Liver (tissue), 9 donors: ENCODE data around the gene OGFOD1. TPM values are rescaled to one million over a fixed set of nuclear protein-coding genes. Genes with fewer than 3 reads are reported as not detected.

Experiments used
- DNase-seq: peaks from one replicate; pipeline ENCODE4 v3.0.0-alpha.2; 2017; ENCODE audit warnings: low spot score
- H3K27ac ChIP-seq, 2 donors: one replicate each; pipeline ENCODE4 v1.7.0; 2013; ENCODE audit warnings: inconsistent platforms in 2 of 2, low read length in 2 of 2, control low read depth in 1 of 2, low read depth in 1 of 2, mild to moderate bottlenecking in 1 of 2
- H3K27me3 ChIP-seq, 4 donors: one replicate each; pipeline versions ENCODE4 v1.6.1 to v1.7.0; 2013; ENCODE audit warnings: low read length in 3 of 4, inconsistent platforms in 1 of 4, mild to moderate bottlenecking in 1 of 4, moderate library complexity in 1 of 4; ENCODE audit not compliant: control insufficient read depth in 4 of 4, insufficient read depth in 4 of 4
- H3K36me3 ChIP-seq, 4 donors: one replicate each; pipeline versions ENCODE4 v1.6.1 to v1.7.0; 2013; ENCODE audit warnings: low read length in 3 of 4, mild to moderate bottlenecking in 3 of 4, low read depth in 1 of 4, moderate library complexity in 1 of 4; ENCODE audit not compliant: control insufficient read depth in 4 of 4, insufficient read depth in 3 of 4
- H3K4me1 ChIP-seq, 4 donors: one replicate each; pipeline versions ENCODE4 v1.6.1 to v1.7.0; 2013; ENCODE audit warnings: low read length in 3 of 4, mild to moderate bottlenecking in 3 of 4, moderate library complexity in 1 of 4; ENCODE audit not compliant: control insufficient read depth in 4 of 4, insufficient read depth in 4 of 4
- H3K4me3 ChIP-seq, 3 donors: one replicate each; pipeline versions ENCODE4 v1.6.1 to v1.7.0; 2013; ENCODE audit warnings: low read length in 3 of 3, control low read depth in 1 of 3, low read depth in 1 of 3, mild to moderate bottlenecking in 1 of 3
- H3K9ac ChIP-seq, 2 donors: one replicate each; pipeline ENCODE4 v1.7.0; 2013; ENCODE audit warnings: low read length in 2 of 2, mild to moderate bottlenecking in 2 of 2, moderate library complexity in 2 of 2, control low read depth in 1 of 2, low read depth in 1 of 2
- H3K9me3 ChIP-seq, 4 donors: one replicate each; pipeline versions ENCODE4 v1.6.1 to v1.7.0; 2013; ENCODE audit warnings: low read length in 3 of 4; ENCODE audit not compliant: control insufficient read depth in 4 of 4
- RAD21 ChIP-seq, 2 donors: IDR thresholded peaks; 2 replicates each; pipeline ENCODE4 v1.6.1; 2016; ENCODE audit warnings: antibody characterized with exemption in 2 of 2, mild to moderate bottlenecking in 2 of 2
- TAF1 ChIP-seq: conservative IDR thresholded peaks from 2 replicates; pipeline ENCODE4 v1.6.1; 2016; ENCODE audit warnings: antibody characterized with exemption, mild to moderate bottlenecking
- YY1 ChIP-seq: IDR thresholded peaks from 2 replicates; pipeline ENCODE4 v1.6.1; 2016; ENCODE audit warnings: antibody characterized with exemption, mild to moderate bottlenecking
- ZBTB33 ChIP-seq: IDR thresholded peaks from 2 replicates; pipeline ENCODE4 v1.6.1; 2016; ENCODE audit warnings: antibody characterized with exemption
- WGBS: extraction: QIAGEN DNeasy Blood & Tissue Kit; methylation state at CpG from one replicate; pipeline ENCODE4 v1.1.7; 2013; 5-methylcytosine and 5-hydroxymethylcytosine counted together
- polyA plus RNA-seq, 2 donors: library from polyadenylated mRNA; stranded (reverse) in 1 of 2; unstranded in 1 of 2; fragments of 200-250 nt in 1 of 2; fragments of >200 nt in 1 of 2; fragmentation: Nextera tagmentation in 1 of 2; extraction: Ambion mirVana in 1 of 2; gene quantifications; one replicate each; pipeline versions ENCODE4 v1.2.1 to v1.2.3, GENCODE V29; 2013 to 2015
- total RNA-seq, 2 donors: library from RNA; depleted of rRNA; stranded (reverse); fragments of >200 nt; gene quantifications; one replicate each; pipeline ENCODE4 v1.2.3, GENCODE V29; 2014
- TF ChIP-seq, protein P1 (sequence below): fragments of 150-350 bp; IDR thresholded peaks from 2 replicates; pipeline ENCODE4 v1.5.1; 2017; ENCODE audit warnings: improper control_type of control experiment, low read depth, low read length; ENCODE audit not compliant: missing input control
- donor health status: healthy.
- donor health status: healthy.
- donor health status: healthy.
- donor health status: healthy.
- donor health status: healthy.

The OGFOD1 gene
- total and polyA plus RNA-seq, 4 donors: 15.5 to 40.2 (median 21.2) TPM

DNA sequence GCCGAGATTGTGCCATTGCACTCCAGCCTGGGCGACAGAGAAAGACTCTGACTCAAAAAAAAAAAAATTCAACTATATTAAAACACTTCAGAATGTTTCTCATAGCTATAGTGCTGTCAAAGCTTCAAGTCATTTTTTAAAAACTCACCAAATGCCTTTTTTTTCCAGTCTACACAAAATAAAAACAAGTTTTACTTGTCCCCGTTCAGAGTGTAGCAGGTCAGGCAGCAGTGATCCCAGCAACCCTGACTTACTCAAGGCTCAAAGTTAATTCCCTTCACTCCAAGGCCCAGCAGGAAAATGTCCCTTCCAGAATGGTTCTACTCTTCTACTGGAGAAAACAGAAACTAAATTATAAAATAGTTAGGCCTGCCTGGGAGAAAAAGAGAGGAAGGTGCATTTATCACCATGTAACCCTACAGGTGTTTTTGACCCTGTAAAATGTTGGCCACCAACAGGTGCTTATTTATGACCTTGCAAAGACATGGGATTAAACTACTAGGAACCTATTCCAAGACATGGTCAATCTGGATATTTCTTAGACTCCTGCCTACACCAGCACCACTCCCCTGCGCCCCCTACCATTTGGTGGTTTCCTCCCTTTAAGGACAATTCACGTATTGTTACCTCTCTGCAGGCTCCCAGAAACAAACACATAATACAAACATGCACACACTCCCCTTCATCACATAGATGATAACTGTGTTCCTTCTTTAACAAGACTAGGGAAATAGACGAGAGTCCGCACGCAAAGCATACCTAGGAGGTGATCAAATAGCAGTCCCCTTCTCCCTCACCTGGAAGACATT, 31.4 kb upstream of the OGFOD1 start:
- Histone ChIP-seq H3K9ac (no peak overlapping the region), H3K27ac (no peak overlapping the region), H3K4me1 (peaks cover 13 to 30% (median 18%) of the 10 kb centered on the region in 4 donors), H3K27me3 (no peaks in the 10 kb centered on the region), H3K9me3 (no peaks in the 10 kb centered on the region), H3K4me3 (no peak overlapping the region), H3K36me3 (peaks cover 0 to 2% (median 0%) of the 10 kb centered on the region in 4 donors)
- TF ChIP-seq YY1: no peak
- no peak for DNase-seq
- WGBS: 92% methylated on average over 8 of the region's 8 CpGs

GRCh38 chr16:56420613-56421012, 30.7 kb upstream of the OGFOD1 start:
- DNase-seq: no peak
- Histone ChIP-seq H3K4me3 (no peak overlapping the region), H3K9ac (no peak overlapping the region), H3K36me3 (peaks cover 0 to 2% (median 0%) of the 10 kb centered on the region in 4 donors), H3K4me1 (peaks cover 13 to 30% (median 18%) of the 10 kb centered on the region in 4 donors), H3K27ac (no peak overlapping the region), H3K9me3 (no peaks in the 10 kb centered on the region), H3K27me3 (no peaks in the 10 kb centered on the region)
- no peak for TF ChIP-seq YY1
- TF ChIP-seq ZBTB33: no peak
- no peak for TF ChIP-seq RAD21 (IDR thresholded peaks at IDR 0.05)

DNA sequence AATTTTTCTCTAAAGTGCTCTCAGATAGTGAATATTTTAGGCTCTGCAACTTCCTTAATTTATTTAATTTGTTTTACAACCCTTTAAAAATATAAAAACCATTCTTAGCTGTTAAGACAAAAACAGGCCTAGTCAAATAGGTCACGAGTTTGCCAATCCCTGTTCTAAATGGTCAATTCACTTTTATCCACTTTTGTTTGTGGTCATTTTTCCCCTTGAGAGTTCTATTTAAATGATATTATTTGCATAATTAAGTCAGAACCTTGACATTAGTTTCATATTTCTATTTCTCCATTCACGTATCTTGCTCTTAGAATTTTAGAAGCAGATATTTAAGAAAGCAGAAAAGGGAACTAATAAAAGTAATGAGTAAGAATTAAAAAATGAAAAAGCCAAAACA, 30.0 kb upstream of the OGFOD1 start:
- Histone ChIP-seq H3K4me3 (no peak overlapping the region), H3K9me3 (no peaks in the 10 kb centered on the region), H3K36me3 (peaks cover 0 to 2% (median 0%) of the 10 kb centered on the region in 4 donors), H3K27ac (no peak overlapping the region), H3K4me1 (peaks cover 13 to 27% (median 18%) of the 10 kb centered on the region in 4 donors), H3K9ac (no peak overlapping the region), H3K27me3 (no peaks in the 10 kb centered on the region)
- TF ChIP-seq, protein P1, sequence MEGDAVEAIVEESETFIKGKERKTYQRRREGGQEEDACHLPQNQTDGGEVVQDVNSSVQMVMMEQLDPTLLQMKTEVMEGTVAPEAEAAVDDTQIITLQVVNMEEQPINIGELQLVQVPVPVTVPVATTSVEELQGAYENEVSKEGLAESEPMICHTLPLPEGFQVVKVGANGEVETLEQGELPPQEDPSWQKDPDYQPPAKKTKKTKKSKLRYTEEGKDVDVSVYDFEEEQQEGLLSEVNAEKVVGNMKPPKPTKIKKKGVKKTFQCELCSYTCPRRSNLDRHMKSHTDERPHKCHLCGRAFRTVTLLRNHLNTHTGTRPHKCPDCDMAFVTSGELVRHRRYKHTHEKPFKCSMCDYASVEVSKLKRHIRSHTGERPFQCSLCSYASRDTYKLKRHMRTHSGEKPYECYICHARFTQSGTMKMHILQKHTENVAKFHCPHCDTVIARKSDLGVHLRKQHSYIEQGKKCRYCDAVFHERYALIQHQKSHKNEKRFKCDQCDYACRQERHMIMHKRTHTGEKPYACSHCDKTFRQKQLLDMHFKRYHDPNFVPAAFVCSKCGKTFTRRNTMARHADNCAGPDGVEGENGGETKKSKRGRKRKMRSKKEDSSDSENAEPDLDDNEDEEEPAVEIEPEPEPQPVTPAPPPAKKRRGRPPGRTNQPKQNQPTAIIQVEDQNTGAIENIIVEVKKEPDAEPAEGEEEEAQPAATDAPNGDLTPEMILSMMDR: no peak
- TF ChIP-seq TAF1 (no peak), ZBTB33 (no peak)
- WGBS: 88% methylated on average over 2 of the region's 2 CpGs
- DNase-seq: no peak
